GM18520 (cell line): ENCODE results near the gene GDF2.

Experiments used
- ATAC-seq: cut with Tn5 transposase; IDR thresholded peaks from one replicate; pipeline ENCODE4 v1.9.1; 2021; ENCODE audit not compliant: unreplicated experiment

GDF2 gene

GRCh38 chr10:47311193-47311931 is 10.9 kb upstream of the GDF2 start:
- no peak for ATAC-seq

DNA sequence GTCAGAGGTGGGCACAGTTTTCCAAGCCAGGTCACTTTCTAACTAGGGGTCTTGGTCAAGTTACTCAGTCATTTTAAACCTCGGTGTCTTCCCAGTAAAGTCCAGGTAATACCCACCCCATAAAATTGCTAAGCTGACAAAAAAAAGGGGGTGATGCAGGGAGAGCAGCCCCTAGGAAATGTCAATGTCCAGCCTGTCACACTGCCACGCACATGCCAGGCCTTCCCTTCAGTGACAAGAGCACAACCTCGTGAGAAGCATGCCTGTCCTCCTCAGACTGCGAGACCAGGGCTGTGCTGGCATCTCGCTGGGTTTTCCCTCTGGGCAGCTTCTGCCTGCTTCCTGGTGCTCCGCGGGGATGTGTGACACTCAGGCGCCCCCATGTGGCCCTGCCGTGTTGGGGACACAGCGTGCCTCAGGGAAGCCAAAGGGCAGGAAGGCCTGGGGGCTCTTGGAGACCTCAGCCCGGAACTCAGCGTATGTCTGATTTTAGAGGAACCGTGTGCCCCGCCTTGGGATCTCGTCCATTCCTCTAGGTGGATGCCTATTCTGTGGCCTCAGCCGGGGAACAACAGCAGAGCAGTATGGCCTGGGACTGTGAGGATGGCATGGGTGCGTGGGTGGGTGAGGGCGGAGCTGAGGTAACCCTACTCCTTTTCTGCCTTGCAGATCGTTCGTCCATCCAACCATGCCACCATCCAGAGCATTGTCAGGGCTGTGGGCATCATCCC is 10.2 kb upstream of the GDF2 start:
- ATAC-seq = no peak

- no peak for ATAC-seq
These were observed 9.6 kb upstream of the GDF2 start for GRCh38 chr10:47312663-47312995.

- ATAC-seq = no peak
These were observed 7.8 kb upstream of the GDF2 start for GRCh38 chr10:47314416-47314970.

DNA sequence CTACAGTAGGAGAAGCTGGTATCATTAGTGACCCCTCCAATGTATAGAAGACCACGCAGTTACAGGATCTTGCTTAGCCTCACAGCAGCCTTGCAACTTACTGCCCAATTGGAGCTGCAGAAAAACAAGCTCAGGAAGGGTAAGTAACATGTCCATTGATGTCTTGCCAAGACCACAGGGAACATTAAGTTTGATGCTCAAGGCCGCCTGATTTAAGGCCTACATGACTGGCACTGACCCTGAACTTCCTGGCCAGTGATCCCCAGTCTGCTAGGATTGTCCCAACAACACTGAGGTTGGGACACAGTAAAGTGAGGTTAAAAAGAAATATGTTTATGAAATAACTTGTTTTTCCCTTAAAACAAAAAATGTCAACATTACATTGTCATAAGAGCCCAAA is 6.8 kb upstream of the GDF2 start:
- no peak for ATAC-seq

- no peak for ATAC-seq
These were observed 6.1 kb upstream of the GDF2 start for GRCh38 chr10:47316131-47316530.

DNA sequence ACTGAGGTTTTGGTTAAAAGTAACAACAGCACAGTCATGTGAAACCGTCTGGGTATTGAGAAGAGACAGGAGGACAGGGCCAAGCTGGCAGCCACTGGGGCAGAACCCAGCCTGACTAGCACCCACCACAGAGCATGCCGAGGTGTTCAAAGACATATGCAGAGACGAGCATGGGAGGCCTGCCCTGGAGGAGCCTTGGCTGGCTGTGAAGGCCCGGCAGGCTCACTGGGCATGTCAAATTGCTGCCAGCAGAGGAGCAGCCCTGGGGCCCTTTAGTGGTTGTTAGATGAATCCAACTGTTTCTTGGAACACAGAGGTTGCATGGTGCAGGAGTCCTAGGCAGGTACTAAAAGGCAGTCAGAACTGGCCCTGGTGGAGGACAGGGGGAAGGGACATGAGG is 5.0 kb upstream of the GDF2 start:
- ATAC-seq = no peak

DNA sequence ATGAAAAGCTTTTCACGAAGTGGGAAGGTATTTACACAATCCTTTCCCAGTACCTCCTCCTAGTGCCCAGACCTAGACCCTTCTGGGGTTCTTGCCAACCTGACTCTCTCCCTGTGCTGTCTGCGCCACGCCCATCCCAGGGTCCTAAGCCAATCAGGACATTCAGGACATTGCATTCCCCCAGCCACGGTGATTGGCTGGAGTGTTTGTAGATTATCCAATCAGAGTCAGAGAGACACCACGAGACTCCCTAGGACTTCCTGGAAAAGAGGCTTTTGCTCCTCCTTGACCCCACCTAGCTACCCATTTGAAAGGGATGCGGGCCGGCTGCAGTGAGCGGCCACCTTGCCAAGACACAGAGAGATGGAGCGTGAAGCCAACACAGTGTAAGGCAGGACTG is 3.5 kb upstream of the GDF2 start:
- no peak for ATAC-seq

- no peak for ATAC-seq
These were observed 2.5 kb upstream of the GDF2 start for GRCh38 chr10:47319784-47320183.

GRCh38 chr10:47320812-47321211 is 1.4 kb upstream of the GDF2 start:
- no peak for ATAC-seq

DNA sequence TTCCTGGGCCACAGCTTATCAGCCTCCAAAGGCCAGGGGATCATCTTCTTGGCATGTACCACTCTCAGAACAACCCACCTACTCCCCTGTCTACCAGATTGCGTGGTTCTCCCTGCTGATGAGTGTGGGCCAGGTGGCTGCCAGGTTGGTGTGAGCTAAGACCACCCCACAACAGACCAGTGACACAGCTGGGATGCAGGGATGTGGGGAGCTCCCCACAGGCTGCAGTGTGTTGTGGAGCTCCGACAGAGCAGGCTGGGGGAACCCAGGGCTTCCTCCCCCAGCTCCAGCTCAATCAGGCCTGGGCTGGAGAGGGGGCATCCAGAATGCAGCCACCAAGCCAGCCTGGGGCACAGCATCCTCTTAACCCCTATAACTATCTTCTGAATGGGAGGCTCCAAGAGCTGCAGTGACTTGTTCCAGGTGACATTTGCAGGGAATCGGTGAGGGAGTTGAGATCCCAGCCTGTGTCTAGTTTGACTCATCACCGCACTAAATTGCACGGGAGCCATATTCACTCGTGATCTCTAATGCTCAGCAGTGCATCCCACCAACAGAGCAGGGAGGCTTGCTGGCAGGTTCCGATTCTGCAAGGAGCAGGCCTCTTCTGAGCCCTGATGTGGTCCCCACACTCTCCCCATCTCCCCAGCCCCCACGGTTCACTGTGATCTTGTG is 596 bp upstream of the GDF2 start:
- no peak for ATAC-seq

DNA sequence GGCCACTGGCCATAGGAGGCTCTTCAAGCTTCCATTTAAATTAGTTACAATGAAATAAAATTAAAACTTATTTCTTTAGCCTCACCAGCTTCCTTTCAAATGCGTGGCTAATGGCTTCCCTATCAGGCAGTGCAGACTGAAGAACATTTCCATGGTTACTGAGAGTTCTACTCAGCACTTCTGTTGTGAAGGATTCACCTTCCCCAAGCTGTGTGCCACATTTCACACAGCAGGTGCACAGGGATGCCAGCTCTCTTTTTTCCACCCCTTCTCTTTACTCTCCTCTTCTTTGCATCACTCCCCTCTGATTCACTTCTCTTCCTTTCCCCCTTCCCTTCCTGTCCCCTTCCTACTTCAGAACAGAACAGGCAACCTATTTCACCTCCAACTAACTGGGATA is 833 bp downstream of the GDF2 start:
- no peak for ATAC-seq

DNA sequence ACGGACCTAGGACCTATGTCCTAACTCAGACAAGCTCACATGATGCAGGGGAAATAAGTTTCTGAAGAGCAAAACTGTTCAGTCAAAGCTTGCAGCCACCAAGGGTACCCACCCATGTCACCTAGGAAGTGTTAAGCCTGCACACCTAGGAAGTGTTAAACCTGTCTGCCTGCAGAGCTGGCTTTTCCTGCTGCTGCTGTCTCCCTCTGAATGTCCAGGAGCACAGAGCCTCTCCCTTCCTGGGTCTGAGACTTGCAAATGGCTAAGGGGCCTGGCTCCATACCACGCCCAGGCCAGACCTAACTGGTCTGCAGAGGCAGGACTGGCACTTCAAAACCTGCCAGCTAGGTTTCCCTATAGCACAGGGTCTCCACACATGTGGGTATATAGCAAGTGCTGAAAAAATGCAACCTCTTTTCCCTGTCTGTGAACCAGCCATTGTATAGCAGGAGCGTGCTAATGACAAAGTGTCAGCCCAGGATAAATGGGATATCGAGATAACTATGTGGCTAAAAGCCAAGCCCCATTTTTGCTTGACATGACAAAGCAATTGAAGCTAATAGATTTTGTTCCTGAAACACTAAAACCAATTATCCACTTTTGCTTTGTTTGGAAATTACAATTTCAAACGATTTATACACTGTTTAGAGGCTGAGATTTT is 1.5 kb downstream of the GDF2 start:
- ATAC-seq = no peak

GRCh38 chr10:47325303-47326291 is 3.3 kb downstream of the GDF2 start:
- ATAC-seq = no peak

DNA sequence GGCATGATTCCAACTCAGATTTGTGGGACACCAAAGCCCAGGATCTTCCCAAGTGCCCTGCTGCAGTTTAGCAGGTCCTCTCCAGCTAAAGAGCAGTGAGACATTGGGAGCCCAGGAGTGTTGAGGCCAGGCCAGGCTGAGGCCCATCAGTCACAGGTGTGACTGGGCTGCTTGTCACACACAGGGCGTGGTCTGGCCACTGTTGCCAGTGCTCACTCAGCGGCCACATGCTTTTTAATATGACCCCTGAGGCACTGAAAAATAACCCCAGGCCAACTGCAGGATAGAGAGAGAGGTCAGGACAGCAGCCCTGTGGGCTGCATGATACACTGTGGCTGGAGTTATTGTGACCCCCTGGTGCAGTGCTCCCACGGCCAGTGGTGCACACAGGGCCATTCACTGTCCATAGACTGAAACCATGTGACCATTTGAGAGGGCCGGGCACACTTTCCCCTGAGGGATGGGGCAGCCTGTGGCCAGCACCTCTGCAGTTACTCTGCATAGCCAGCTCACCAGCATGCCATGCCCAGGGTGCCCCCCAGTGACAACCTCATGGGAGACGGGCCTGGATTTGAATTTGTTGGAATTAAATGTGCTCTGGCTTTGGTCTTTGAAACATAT is 4.2 kb downstream of the GDF2 start:
- ATAC-seq = no peak

DNA sequence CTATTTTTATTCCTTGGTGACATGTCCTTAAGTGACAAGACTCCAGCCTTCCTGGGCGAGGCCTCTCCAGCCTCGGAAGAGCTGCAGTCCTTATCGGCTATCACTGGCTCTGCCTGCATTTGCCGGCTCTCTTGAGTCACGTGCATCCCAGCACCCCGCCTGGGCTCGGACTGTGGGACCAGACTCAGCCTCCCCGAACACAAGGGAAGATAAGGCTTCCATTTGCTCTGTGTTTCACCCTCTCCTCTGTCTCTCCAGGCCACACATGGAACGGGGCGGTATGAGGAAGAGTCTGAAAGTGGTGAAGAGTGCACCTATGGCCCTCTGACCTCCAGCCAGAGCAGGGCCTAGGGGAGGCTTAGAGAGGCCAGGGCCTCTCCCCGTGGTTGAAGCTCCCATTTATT is 4.7 kb downstream of the GDF2 start:
- no peak for ATAC-seq

GRCh38 chr10:47329855-47330254 is 7.6 kb downstream of the GDF2 start:
- no peak for ATAC-seq

DNA sequence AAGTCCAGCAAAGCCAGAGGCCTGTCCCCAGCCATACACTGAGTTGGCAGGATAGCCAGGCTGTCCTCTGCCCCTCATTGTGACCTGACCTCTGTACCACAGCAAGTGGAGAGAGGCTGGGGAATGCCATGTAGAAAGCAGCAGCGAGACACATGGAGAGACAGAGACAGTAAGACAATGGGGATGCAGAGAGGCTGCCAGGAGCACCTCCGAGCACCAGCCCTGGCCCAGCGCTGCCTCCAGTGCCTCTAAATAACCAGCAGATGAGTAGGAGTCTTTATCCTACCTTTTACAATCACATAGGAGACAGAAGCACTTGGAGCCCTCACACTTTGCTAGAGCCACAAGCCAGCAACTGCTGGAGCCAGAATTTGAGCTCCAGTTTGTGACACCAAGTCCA is 8.1 kb downstream of the GDF2 start:
- ATAC-seq = no peak

DNA sequence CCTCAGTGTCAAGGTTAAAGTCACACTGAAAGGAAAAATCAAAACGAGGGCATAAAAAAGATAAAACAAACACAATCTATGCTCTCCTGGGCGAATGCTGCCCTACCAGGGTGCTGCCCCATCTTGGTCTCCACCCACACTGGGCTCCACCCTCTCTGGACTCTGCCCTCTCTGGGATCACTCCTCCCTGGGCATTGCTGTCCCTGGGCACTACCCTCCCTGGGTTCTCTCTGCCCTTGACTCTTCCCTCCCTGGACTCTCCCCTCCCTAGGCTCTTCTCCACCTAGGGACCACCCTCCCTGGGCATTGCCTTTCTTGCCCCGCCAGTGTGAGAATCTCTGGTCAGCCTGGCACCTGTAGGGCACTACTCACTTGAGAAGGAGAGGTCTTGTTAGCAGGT is 8.6 kb downstream of the GDF2 start:
- no peak for ATAC-seq

- ATAC-seq = no peak
These were observed 9.2 kb downstream of the GDF2 start for GRCh38 chr10:47331491-47331890.
